GM23248 (cell line): ENCODE data around the gene MEAK7.

Experiments used
- EZH2 ChIP-seq: fragments of 200-600 bp; sonication (generic); IDR thresholded peaks from 2 replicates; pipeline ENCODE4 v1.6.1; 2018; ENCODE audit warnings: antibody characterized with exemption, mild to moderate bottlenecking; ENCODE audit not compliant: insufficient read depth, poor library complexity, severe bottlenecking
- EZH2phosphoT487 ChIP-seq: fragments of 200-600 bp; sonication (generic); IDR thresholded peaks from 2 replicates; pipeline ENCODE4 v1.6.1; 2018; ENCODE audit warnings: antibody characterized with exemption, moderate library complexity, mild to moderate bottlenecking, low read depth; ENCODE audit not compliant: insufficient read depth

DNA sequence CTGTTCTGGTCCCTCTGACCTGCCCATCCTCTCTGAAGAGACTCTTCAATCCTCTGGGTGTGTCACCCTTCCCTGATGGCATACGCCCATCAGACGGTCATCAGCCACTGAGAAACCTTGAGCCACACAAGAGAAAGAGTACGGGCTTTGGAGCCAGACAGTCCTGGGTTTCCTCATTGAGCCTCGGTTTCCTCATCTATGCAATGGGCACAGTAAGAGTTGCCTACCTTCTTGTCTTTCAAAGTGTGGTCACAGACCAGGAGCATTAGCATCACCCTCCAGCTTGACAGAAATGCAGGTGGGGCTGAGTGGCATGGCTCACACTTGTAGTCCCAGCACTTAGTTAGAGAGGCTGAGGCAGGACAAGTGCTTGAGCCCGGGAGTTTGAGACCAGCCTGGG, 26.1 kb upstream of the MEAK7 start:
- no peak for TF ChIP-seq EZH2
- no peak for TF ChIP-seq EZH2phosphoT487
